Measurements from ENCODE around the gene CCNL1. TPM values are rescaled to one million over a fixed set of nuclear protein-coding genes. Genes with fewer than 3 reads are reported as not detected.

The CCNL1 gene
- total and polyA plus RNA-seq, 2 donors (not counting 3 experiments of a cell fraction or from before 2014, with no cell fraction given), result 119 to 137 TPM

DNA sequence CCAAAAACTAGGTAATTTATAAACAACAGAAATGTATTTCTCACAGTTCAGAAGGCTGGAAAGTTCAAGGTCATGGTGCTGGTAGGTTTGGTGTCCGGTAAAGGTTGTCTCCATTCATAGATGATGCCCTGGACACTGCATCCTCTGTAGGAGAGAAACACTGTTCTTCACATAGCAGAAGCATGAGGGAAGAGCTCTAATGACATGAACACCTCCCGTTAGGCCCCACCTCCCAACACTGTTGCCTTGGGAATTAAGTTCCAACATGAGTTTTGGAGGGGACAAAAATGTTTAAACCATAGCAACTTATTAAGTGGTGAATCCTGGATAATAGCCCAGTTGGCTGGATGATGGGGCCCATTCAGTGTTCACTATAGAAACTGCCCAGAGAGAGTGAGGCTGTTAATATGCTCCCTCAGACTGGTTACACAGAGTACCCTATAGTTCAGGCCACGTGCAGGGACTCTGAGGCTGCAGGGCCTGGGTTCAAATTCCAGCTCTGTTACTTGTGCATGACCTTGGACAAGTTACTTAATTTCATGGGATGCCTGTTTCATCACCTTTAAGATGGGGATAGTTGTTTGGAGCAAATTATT, 37.0 kb downstream of the CCNL1 start:
- no peak overlapping the region for H3K9ac ChIP-seq (replicated peaks; ENCODE audit: extremely low read depth, insufficient read depth, low read length)
- no peak overlapping the region for H2AFZ ChIP-seq (ENCODE audit: low read depth, low read length)
- no peak overlapping the region for H3K4me3 ChIP-seq (replicated peaks in 1 of 3; ENCODE audit: insufficient read depth in 1 of 3, low read depth in 1 of 3, low read length in 3 of 3)
- no peaks in the 10 kb centered on the region for H4K20me1 ChIP-seq (replicated peaks; ENCODE audit: control insufficient read depth, extremely low read depth, insufficient read depth, low read length)
- no peaks in the 10 kb centered on the region for H3K36me3 ChIP-seq (ENCODE audit: control insufficient read depth in 2 of 2, extremely low read depth in 1 of 2, insufficient read depth in 2 of 2, low read length in 2 of 2)
- dilution Hi-C loops (cut with MboI; ENCODE audit: extremely low pct_ligation_motif_present, low sequenced_read_pairs), result no loop called here
- H3K9me1 ChIP-seq (replicated peaks; ENCODE audit: control insufficient read depth, extremely low read depth, insufficient read depth, low read length), result no peaks in the 10 kb centered on the region
- intact Hi-C loops (cut with micrococcal nuclease), result no loop called here
- H3K4me2 ChIP-seq (ENCODE audit: insufficient read depth, low read length), result no peak overlapping the region
- DNase-seq (ENCODE audit: low read depth, low spot score) (no peak), FAIRE-seq (no peak)
- no TSS peak for BruUV-seq (replicated peaks)
- TF ChIP-seq, protein P1, sequence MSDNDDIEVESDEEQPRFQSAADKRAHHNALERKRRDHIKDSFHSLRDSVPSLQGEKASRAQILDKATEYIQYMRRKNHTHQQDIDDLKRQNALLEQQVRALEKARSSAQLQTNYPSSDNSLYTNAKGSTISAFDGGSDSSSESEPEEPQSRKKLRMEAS (IDR thresholded peaks at IDR 0.05; ENCODE audit: insufficient read depth, insufficient read length), result no peak
- no peak for TF ChIP-seq MYC (IDR thresholded peaks at IDR 0.05; ENCODE audit: low read depth, low read length)
- no peak for TF ChIP-seq EZH2 (IDR thresholded peaks at IDR 0.05; ENCODE audit: borderline replicate concordance, low read depth, low read length, severe bottlenecking)
- TF ChIP-seq FOS (IDR thresholded peaks at IDR 0.05; ENCODE audit: borderline replicate concordance, insufficient read depth, low read length), result no peak
- TF ChIP-seq, protein P2, sequence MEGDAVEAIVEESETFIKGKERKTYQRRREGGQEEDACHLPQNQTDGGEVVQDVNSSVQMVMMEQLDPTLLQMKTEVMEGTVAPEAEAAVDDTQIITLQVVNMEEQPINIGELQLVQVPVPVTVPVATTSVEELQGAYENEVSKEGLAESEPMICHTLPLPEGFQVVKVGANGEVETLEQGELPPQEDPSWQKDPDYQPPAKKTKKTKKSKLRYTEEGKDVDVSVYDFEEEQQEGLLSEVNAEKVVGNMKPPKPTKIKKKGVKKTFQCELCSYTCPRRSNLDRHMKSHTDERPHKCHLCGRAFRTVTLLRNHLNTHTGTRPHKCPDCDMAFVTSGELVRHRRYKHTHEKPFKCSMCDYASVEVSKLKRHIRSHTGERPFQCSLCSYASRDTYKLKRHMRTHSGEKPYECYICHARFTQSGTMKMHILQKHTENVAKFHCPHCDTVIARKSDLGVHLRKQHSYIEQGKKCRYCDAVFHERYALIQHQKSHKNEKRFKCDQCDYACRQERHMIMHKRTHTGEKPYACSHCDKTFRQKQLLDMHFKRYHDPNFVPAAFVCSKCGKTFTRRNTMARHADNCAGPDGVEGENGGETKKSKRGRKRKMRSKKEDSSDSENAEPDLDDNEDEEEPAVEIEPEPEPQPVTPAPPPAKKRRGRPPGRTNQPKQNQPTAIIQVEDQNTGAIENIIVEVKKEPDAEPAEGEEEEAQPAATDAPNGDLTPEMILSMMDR (IDR thresholded peaks at IDR 0.05; ENCODE audit: extremely low read depth in 1 of 2, insufficient read depth in 1 of 2, low read depth in 1 of 2, low read length in 2 of 2), result no peak
- TF ChIP-seq POLR2AphosphoS5 (IDR thresholded peaks at IDR 0.05; ENCODE audit: insufficient read depth, low read depth, low read length), result no peak
- no peak for TF ChIP-seq JUN (IDR thresholded peaks at IDR 0.05; ENCODE audit: borderline replicate concordance, insufficient read depth, insufficient read length, low read depth)
- no peak for TF ChIP-seq POLR2A (IDR thresholded peaks at IDR 0.05; ENCODE audit: low read depth, low read length)
- TF ChIP-seq GATA2 (IDR thresholded peaks at IDR 0.05; ENCODE audit: insufficient read depth, insufficient read length, low read depth, low read length), result no peak
- no peaks in the 10 kb centered on the region for H3K27me3 ChIP-seq (ENCODE audit: control insufficient read depth in 2 of 2, insufficient read depth in 2 of 2, low read length in 2 of 2)
- H3K9me3 ChIP-seq (replicated peaks; ENCODE audit: control insufficient read depth, insufficient read depth, low read length), result no peaks in the 10 kb centered on the region
- H3K4me1 ChIP-seq (ENCODE audit: control insufficient read depth, extremely low read depth, insufficient read depth, low read length), result peaks cover 9% of the 10 kb centered on the region
- CTCF ChIA-PET, result interaction anchor here (1.1 to 3.4 kb wide), 6 partner anchors 8 to 447 kb away, joined by 3 to 13 read pairs (median 5); no protein-coding TSS in a partner anchor
- POLR2A ChIA-PET, result interaction anchor here (0.9 to 1.1 kb wide), 2 partner anchors 25 to 34 kb away, joined by 3 read pairs; no protein-coding TSS in a partner anchor
- H3K79me2 ChIP-seq (ENCODE audit: control insufficient read depth, insufficient read depth, low read length), result no peaks in the 10 kb centered on the region
- no peak overlapping the region for H3K27ac ChIP-seq (ENCODE audit: insufficient read depth, low read depth, low read length)

All from endothelial cell of umbilical vein (primary cell).